Raji (cell line): ENCODE data around the gene ECT2L.

Experiments
- POLR2A ChIP-seq: IDR thresholded peaks from 2 replicates; pipeline ENCODE4 v1.6.1; 2011; ENCODE audit warnings: low read depth, low read length, control low read depth; ENCODE audit not compliant: insufficient read depth

ECT2L gene

GRCh38 chr6:138882369-138883017 lies 86.6 kb downstream of the ECT2L start:
- no peak for TF ChIP-seq POLR2A

- TF ChIP-seq POLR2A, result no peak
Observed at GRCh38 chr6:138885156-138885819, 89.4 kb downstream of the ECT2L start.

DNA sequence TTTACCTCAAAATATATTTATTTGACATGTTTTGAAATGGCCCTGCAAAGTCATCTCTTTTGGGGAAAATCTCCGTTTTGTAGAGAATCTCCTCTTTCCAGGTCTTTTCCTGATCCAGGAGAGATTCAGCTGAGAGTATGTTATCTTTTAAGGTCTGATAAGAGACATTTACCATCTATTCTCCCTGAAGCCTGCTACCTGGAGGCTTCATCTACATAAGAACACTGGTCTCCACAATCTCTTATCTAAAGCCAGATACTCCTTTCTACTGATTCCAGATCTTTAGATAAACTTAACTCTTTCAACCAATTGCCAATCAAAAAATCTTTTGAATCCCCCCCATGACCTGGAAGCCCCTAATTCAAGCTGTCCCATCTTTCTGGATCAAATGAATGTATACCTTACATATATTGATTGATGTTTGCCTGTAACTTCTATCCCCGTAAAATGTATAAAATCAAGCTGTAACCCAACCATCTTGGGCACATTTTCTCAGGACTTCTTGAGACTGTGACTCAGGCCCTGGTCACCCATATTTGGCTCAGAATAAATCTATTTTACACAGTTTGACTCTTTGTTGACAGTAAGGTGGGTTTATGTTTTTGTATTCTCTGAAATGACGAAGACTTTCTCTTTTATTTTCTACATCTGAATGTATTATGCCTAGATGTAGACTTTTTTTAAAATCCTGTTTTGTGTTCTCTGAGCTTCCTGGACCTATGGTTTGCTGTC lies 95.5 kb downstream of the ECT2L start:
- no peak for TF ChIP-seq POLR2A

- no peak for TF ChIP-seq POLR2A
Observed at GRCh38 chr6:138896104-138896756, 100.3 kb downstream of the ECT2L start.

- no peak for TF ChIP-seq POLR2A
Observed at GRCh38 chr6:138897031-138897430, 101.1 kb downstream of the ECT2L start.

DNA sequence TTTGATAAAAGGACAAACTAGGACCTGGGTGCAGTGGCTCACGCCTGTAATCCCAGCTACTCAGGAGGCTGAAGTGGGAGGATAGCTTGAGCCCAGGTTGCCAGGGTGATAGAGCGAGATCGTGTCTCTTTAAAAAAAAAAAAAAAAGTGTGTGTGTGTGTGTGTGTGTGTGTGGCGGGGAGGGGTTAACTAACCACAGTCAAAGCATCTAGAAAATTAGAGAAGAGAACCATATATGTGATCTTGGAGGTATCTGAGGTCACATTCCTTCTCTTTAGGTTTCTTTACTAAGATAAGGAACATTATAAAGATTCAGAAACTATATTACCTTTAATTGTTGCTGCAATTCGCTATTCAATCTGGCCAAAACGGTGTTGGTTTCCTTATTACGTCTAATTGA lies 111.3 kb downstream of the ECT2L start:
- no peak for TF ChIP-seq POLR2A

DNA sequence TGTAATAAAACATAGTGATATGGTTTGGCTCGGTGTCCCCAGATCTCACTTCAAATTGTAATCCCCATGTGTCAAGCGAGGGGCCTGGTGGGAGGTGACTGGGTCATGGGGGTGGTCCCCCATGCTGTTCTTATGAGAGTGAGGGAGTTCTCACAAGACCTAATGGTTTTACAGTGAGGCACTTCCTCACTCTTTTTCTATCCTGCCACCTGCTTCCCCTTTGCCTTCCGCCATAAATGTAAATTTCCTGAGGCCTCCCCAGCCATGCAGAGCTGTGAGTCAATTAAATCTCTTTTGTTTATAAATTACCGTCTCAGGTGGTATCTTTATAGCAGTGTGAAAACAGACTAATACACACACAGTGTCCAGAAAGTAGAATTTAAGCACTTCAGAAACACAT lies 113.6 kb downstream of the ECT2L start:
- TF ChIP-seq POLR2A, result no peak

DNA sequence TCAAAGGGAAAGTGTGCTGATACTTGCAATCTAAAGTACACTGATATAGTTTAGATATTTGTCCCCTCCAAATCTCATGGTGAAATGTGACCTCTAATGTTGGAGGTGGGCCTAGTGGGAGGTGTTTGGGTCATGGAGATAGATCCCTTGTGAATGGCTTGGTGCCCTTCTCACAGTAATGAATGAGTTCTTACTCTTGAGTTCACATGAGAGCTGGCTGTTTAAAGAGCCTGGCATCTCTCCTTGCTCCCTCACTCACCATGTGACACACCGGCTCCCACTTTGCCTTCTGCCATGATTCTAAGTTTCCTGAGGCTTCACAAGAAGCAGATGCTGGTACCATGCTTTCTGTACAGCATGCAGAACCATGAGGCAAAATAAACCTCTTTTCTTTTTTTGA lies 114.1 kb downstream of the ECT2L start:
- no peak for TF ChIP-seq POLR2A

DNA sequence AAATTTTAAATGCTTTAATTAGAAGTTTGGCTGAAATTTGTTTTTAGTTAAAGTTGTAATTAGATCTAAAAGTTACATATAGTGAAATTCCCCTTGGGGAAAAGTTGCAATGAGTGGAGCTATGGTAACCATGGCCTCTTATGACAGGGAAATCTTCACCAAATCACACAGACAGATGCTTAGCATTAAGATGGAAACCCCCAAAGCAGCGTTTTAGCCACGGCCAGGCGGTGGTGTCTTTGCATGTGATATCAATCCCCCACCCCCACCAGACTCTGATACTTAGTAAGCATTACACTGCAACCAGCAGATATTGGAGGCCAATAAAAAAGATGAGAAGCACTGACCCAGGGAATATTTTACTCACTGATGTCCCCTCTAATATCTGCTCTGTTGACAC lies 116.4 kb downstream of the ECT2L start:
- TF ChIP-seq POLR2A, result no peak

- TF ChIP-seq POLR2A, result no peak
Observed at GRCh38 chr6:138914701-138915100, 118.8 kb downstream of the ECT2L start.

GRCh38 chr6:138920906-138921305 lies 125.0 kb downstream of the ECT2L start:
- TF ChIP-seq POLR2A, result no peak

GRCh38 chr6:138923561-138923960 lies 127.7 kb downstream of the ECT2L start:
- TF ChIP-seq POLR2A, result no peak

- no peak for TF ChIP-seq POLR2A
Observed at GRCh38 chr6:138925806-138926205, 129.9 kb downstream of the ECT2L start.

GRCh38 chr6:138926579-138926978 lies 130.7 kb downstream of the ECT2L start:
- no peak for TF ChIP-seq POLR2A

DNA sequence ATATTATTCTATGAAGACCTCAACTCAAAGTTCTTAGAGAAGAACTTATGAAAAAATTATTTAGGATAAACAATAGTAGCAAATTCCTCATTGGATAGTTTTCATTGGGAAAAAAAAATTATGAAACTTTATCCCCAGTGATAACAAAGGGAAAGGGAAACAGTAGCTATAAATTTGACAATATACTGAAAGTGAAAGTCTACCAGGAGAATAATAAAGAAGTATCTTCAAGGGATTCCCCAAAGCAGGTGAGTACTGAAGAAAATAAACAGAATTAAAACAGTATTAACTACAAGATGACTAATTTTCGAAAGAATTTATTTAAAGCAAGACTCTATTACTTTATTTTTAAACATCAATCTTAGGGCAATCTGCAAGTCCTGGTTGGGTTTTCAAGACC lies 135.8 kb downstream of the ECT2L start:
- TF ChIP-seq POLR2A, result no peak
